HG03060 (cell line): ENCODE measurements around the gene MRTFB.

ENCODE experiments used
- ATAC-seq: cut with Tn5 transposase; IDR thresholded peaks from one replicate; pipeline ENCODE4 v1.9.1; 2021; ENCODE audit warnings: low read depth, moderate number of reproducible peaks; ENCODE audit not compliant: unreplicated experiment

Gene MRTFB

DNA sequence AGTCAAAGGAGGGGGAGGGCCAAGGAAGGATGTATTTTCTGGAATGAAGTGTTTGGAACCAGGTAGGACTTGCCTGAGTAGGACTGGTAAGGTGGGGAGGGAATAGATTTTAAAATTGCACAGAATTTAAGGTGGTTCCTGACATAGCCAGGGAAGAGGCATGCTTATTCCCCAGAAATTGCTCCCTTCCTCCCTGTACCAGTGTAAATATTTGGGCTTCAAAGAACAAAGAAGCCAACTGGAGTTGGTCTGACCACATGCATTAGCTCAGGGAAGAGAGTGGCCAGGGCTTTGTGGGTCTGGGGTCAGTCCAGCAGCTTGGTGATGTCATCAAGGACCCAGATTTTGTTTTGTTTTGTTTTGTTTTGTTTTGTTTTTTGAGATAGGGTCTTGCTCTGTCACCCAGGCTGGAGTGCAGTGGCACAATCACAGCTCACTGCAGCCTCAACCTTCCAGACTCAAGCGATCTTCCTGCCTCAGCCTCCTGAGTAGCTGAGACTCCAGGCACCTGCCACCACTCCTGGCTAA lies 9.3 kb upstream of the MRTFB start:
- no peak for ATAC-seq

DNA sequence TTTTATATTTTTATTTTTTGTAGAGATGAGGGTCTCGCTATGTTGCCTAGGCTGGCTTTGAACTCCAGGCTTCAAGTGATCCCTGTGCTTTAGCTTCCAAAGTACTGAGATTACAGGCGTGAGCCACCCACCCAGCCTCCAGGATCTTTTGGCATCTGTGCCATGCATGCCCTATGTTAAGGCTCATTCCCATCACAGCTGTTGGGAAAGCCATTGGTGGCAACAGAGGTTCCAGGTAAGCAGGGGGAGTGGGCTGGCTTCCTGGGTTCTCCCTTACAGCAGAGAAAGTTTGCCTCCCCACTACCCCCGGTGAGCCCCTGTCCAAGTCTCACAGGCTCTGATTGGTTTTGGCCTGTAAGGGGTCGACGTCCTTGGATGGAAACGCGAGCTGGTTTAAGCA lies 8.9 kb upstream of the MRTFB start:
- ATAC-seq: no peak

DNA sequence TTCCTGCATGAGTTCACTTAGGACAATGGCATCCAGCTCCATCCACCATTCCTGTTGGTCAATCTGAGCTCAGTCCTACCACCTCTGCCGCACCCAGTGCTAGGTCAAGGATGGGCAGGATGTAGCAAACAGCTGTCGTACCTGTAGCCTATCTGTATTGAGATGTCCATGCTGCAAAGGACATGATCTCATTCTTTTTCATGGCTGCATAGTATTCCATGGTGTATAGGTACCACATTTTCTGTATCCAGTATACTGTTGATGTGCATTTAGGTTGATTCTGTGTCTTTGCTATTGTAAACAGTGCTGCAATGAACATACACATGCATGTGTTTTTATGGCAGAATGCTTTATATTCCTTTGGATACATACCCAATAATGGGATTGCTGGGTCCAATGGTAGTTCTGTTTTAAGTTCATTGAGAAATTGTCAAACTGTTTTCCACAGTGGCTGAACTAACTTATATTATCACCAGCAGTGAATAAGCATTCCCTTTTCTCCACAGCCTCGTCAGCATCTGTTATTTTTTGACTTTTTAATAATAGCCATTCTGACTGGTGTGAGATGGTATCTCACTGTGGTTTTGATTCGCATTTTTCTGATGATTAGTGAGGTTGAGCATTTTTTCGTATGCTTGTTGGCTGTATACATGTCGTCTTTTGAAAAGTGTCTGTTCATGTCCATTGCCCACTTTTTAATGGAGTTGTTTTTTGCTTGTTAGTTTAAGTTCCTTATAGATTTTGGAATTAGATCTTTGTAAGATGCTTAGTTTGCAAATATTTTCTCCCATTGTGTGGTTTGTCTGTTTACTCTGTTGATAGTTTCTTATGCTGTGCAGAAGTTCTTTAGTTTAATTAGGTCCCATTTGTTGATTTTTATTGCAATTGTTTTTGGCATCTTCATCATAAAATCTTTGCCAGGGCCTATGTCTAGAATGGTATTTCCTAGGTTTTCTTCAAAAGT lies 7.2 kb upstream of the MRTFB start:
- no peak for ATAC-seq

DNA sequence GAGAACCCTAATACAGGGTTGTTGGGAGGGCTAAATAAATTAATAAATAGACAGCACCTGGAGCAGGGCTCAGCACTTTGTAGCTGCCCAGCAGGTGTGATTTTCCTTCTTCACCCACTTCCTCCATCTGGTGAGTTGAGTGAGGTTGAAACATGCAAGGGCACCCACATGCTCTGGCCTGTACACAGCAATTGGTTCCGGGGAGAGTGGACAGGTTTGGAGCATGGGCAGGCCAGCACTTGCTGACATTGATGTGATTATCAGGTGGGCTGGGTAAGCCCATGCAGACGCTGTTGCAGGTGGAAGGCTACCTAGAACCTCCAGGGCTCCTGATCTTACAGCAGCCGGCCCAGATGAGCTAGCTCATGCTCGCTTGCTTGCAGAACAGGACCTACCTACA lies 1.3 kb upstream of the MRTFB start:
- ATAC-seq: no peak

DNA sequence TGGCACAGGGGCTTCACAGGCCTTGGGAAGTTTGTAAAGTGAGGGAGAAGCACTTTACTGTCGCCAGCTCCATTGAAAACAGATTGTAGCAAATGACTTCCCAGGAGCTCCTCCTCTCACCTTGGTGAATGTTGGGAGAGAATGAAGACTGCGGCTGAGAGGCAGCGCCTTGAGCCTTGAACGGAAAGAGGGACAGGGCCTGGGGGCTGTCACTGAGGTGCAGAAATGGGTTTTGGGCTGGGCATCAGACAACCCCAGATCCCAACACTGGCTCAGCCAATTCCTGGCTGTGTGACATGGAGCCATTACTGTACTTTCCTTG lies 603 bp upstream of the MRTFB start:
- no peak for ATAC-seq

DNA sequence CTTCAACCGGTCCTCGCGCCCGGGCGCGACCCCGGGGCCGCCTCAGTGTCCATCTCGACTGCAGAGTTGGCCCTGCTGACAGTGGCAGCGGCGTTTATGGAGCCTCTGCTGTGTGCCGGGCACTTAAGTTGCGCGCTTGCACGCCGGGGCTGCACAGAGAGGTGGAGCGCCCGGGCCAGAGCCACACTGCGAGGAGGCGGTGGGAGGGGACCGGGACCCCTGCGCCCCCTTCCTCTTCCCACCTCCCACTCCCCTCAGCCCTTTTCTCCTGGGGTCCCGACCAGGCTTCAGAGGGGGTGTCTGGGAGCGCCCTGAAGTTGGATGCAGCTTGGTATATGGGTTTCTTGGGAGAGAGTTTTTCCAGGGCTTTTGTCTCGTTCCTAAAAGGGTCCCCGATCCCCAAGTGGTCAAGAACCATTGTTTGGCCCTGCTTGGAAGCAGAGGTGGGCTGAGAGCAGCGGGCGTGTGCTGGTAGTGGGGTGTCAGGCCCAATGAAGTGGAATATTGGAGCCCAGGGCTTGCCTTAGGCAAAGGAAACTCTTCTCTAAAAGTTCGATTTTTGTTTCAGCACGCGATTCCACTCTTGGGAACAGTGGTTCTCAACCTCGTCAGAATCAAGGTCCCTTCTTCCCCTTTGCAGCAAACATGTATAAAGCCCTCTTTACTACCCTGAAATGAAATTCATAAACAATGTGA lies 605 bp downstream of the MRTFB start:
- ATAC-seq: no peak

DNA sequence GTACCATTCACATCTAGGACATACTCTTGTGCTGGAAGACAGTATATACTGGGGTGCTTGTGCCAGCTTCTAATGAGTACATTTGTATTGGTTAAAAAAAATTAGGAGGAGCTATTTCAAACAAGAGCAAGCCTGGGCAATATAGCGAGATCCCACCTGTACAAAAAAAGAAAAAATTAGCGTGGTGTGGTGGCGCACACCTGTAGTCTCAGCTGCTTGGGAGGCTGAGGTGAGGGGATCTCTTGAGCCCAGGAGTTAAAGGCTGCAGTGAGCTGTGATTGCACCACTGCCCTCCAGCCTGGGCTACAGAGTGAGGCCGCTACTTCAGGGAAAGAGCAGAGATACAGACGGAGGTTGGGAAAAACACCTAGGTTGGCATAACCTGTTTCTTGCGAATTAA lies 1.2 kb downstream of the MRTFB start:
- no peak for ATAC-seq

DNA sequence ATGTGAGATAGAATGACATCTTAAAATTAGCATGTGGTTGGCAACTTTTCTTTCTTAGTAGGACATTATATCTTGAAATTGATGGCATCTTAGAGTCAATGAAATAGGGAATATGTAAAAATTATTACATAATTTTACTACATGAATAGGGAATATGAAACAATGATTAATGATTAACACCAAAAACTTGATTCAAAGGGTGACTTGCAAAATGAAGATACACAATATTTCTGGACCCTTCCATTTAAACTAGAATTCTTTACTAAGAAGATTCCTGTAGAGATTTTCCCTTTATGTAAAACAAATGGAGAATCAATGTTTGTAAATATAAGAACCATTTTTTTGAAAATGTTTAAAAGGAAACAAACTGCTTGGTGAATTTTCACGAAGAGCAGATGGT lies 3.4 kb downstream of the MRTFB start:
- ATAC-seq: no peak

DNA sequence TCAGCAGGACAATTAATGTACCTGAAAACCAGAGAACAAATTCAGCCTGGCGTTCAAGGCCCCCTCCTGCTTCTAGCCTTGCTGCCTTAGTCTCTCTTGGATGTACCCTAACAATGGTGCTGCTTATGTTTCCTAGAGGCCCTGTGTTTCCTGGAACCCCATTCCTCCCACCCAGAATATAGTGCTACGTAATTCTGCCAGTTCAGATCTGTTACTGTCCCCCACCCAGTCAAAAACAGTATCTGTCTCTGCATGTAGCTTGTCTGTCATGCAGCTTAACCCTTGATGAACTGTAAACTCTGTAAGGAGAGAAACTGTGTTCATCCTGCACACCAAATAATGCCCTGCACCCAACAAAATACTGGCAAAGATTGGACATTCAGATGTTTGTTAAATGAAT lies 6.8 kb downstream of the MRTFB start:
- no peak for ATAC-seq

DNA sequence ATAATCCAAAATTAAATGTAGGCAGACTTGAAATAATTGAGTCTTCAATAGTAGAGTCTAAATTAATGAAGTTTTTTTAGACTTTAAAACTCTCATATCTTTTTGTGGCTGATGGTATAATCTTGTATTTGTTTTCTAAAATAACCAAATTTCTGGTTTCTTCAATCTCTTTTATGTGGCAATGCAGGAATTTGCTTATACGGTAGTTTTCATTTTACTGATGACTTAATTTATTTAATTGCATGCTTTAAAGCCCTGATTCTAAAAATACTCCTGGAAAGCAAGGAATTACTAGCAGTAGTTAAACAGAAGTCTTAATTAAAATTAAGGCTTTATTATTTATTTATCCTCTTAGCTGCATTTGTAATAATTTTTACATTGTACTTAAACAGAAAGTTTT lies 15.4 kb downstream of the MRTFB start:
- ATAC-seq: no peak

DNA sequence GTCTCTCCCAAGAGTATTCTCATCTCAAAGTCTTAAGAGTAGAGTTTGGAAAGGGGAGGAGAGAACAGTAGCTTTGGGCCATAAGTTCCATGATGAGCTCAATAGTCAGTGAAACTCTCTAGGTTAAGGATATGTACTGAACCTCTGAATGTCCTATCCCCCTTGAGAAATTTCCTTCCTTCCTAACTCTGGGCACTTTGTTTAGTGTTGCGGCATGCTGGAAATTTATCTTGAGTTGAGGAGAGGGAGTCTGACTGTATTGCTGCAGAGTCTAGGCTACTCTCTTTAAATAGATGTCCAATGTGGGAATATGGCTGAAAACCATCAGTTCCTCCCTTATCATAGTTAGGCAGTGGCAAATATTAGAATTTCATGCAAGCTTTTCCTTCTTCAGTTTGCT lies 16.1 kb downstream of the MRTFB start:
- ATAC-seq: no peak

DNA sequence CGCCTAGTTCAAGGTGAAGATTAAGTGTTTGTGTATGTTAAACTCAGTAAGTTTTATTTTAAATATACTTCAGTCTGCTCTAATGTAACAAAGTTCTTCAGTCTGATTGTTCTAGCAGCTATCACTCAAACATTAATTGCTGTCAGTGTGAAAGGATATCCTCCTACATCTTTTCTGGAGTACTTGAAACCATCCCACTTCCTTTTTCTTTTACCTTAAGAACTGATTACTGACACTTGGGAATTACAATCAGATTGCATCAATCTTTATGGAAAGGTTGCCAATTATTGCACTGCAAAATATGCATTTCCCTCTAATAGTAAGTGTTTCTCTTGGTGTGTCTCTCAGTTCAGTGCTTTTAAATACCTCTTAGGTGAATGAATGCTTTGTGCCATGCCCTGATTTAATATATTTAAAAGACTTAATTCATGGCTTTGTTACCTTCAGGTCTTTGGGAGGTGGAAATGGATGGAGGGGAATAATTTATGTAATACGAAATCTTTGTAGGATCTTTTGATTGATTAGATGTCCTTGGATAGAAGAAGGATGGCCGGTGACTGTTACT lies 16.6 kb downstream of the MRTFB start:
- no peak for ATAC-seq

DNA sequence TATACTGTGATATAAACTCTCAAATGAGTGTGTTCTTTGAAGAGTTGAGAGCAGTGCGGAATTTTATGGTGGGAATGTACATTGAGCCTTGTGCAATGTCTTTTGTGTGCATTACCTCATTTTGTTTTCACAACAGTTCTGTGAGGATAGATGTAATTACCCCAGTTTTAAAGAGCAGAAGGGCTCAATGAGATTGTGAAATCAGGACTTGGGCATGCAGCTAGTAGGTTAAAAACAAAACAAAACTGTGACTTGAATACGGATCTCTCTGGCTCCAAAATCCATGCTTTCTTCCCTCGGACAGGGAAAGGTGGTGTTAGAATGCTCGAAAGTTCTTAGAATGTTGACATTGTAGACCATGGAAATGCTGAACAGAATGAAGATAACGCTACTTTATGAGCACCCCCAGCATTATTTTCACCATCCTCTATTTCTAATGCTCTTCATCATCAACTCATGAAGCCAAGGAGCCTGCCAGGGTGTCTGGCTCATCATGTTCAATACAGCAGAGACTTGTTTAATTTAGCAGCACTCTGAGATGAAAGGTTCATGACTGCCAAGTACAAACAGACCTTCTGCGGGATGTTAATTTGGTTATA lies 17.1 kb downstream of the MRTFB start:
- no peak for ATAC-seq

DNA sequence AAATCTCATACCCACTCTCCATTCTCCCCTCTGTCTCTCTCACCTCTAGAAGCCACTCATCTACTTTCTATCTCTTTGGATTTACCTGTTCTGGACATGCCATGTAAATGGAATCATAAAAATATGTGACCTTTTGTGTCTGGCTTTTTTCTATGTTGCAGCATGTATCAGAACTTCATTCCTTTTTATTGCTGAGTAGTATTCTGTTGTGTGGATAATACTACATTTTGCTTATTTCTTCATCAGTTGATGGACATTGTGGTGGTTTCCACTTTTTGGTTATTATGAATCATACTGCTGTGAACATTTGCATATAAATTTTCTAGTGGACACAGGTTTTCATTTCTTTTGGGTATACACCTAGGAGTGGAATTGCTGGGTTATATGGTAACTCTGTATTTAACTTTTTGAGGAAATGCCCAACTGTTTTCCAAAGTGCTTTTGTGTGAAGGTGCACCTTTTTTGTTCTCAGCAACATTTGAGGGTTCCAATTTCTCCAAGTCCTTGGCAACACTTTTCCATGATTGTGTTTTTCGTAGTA lies 18.2 kb downstream of the MRTFB start:
- ATAC-seq: no peak

DNA sequence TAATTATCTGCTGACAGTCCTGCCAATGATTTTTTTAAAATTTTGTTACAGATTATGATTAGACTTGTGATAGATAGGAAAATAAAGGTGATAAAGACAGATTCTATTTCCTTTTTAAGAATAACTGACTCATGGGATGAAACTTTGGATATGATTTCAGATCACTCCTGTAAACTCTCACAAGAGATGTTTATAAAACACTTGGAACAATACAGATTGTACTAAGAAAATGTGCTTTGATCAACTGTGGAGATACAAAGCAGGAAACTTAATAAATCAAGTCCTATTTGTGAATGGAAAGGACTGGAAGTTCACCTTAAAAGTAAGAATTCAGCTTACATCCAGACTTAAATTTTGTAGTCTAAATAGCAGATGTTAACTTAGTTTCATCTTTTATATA lies 21.4 kb downstream of the MRTFB start:
- ATAC-seq: no peak

DNA sequence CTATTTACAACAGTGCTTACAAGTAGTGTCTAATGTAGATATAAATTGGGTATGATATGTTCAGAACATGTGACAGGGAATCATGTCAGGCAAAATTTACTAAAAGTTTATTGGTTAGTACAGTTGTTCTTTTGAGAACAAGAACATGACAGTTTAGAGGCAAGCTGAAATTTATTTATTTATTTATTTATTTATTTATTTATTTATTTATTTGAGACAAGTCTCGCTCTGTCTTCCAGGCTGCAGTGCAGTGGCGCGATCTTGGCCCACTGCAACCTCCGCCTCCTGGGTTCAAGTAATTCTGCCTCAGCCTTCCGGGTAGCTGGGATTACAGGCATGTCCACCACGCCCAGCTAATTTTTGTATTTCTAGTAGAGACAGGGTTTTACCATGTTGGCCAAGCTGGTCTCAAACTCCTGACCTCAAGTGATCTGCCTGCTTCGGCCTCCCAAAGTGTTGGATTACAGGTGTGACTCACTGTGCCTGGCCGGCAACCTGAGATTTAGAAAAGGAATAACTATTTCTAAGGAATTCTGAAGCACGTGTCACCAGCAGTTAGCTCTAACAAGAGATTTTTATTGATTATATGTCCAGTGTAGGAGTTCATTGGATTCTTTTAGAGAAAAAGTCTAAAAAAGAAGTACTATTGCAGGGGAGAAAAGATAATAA lies 24.9 kb downstream of the MRTFB start:
- no peak for ATAC-seq

DNA sequence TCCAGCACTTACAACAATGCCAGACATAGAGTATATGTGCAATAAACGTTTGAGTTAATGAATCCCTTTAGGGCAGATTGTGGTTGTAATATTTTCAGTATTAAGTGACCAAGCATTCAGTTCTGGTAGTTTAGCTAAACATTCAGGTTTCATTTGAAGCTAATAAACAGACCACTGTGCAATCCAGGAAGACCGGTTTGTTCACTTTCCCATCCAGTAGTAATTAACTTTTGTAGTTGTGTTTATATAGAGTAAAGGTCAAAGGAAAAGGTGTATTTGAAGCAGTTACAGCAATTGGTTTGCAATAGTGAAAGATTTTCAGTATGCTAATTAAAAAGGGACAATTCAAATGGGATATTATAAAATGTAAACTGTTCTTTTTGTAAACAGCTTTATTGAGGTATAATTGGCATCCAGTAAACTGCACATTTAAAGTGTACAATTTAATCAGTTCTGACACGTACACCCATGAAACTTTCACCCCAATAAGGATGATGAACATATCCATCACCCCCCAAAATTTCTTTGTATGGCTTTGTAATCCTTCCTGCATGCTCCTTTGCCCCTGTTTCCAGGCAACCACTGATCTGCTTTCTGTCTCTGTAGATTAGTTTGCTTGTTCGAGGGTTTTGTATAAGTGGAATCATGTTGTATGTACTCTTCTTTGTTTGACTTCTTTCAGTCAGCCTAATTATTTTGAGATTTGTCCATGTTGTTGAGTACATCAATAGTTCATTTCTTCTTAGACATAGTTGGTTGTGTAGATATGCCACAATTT lies 26.3 kb downstream of the MRTFB start:
- no peak for ATAC-seq

DNA sequence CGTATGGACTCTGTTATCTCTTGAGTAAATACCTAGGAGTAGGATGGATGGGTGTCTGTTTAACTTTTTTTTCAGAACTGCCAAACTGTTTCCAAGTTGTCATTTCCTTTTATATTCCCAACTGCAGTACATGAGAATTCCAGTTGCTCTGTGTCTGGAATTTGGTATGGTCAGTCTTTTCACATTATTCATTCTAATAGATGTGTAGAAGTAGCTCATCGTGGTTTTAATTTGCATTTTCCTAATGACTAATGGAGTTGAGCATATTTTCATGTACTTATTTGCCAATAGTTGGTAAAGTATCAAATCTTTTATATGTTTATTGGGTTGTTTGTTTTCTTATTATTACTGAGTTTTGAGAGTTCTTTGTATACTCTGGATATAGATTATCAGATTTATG lies 27.0 kb downstream of the MRTFB start:
- ATAC-seq: no peak

DNA sequence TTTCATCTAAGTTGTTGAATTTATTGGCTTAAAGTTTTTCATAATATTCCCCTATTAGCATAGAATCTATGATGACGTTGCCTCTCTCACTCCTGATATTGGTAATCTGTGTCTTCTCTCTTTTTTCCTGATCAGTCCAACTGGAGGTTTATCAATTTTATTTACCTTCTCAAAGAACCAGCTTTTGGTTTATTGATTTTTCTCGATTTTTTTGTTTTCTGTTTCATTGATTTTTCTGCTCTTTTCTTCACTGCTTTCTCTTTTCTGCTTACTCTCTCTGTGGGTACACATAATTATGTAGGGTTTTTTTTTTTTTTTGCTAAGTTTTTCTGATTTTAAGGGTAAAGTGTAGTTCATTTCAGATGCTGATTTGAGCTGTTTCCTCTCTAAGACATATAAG lies 29.7 kb downstream of the MRTFB start:
- no peak for ATAC-seq

DNA sequence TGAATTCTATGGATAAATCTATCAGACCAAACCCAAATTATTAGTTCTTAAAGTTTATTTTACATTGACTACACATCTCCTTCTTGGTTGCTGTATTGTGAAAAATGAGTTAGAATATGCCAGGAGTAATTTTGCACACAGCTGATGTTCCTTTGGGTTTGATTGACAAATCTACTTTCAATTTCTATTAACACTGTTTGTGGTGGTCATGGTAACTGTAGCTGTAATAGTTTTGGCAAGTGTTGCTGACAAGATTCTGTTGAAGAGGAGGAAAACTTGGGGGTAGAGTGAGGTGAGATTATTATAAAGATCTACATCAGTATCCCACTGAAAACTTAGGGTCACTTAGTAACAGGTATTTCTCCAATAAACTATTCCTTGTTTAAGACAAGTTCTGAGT lies 30.3 kb downstream of the MRTFB start:
- no peak for ATAC-seq
